HG03520 (cell line): ENCODE data around the gene PDE9A.

ENCODE experiments used
- ATAC-seq: cut with Tn5 transposase; IDR thresholded peaks from one replicate; pipeline ENCODE4 v1.9.1; 2021; ENCODE audit warnings: mild to moderate bottlenecking, moderate library complexity; ENCODE audit not compliant: unreplicated experiment

The PDE9A gene

DNA sequence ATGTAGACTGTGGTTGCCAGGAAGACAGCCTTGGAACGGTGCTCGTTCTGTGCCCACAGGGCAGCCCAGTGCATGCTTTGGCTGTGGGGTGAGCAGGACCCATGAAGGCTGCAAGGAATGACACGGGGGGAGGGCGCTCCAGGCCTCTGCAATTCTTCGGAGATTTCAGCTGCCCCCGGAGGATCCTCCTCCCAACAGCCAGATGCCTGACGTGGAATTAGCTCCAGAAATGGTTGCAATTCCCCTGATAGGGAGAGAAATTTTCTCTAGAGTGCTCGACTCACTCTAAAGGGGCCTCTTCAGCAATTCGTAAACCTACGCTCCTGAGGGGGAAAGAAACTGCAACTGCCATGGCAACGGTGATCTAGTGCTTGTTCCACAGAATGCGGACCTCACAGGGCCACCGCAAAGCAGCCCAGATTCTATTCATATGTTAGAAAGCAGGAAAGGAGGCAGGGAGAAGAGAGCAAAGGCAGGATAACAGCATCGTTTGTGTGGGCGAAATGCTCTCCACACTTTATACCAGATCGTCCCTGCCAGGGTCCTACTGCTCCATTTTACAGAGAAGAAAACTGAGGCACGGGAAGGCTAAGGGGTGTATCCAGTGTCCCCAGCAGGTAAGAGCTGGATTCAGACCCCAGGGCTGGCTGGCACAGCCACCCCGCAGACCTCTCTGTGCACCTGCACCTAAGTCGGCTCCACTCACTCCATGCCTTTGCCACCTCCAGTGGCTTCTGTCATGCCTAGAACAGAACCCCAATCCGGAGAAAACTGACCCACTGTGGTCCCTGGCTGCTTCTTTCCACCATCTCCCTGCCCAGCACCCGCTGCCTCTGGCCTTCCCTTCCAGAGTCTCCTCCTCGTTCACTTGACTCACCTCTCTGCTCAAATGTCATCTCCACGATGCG is 11.9 kb upstream of the PDE9A start:
- no peak for ATAC-seq

DNA sequence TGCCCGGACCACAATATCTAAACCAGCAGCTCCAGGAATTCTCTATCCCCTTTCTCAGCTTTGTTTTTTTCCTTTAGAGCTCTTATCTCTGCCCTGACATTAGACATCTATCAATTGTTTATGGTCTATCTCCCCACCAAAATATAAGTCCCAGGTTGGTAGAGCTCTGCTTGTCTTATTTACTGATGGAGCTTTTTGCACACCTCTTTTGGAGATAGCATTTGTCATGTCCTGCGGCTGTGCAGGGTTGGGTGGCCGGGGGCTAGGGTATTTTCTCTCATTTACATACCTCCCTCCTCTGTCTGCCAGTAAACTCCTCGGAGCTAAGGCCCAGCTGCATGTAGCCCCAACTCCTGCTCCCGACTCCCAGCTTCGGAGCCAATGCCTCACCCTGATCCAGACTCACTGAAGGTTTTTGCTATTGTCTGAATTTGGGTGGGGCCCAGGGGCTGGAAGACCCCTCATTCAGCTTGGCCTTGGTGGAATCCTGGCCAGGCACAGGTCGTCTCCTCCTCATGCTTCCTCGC is 11.1 kb upstream of the PDE9A start:
- ATAC-seq: no peak

DNA sequence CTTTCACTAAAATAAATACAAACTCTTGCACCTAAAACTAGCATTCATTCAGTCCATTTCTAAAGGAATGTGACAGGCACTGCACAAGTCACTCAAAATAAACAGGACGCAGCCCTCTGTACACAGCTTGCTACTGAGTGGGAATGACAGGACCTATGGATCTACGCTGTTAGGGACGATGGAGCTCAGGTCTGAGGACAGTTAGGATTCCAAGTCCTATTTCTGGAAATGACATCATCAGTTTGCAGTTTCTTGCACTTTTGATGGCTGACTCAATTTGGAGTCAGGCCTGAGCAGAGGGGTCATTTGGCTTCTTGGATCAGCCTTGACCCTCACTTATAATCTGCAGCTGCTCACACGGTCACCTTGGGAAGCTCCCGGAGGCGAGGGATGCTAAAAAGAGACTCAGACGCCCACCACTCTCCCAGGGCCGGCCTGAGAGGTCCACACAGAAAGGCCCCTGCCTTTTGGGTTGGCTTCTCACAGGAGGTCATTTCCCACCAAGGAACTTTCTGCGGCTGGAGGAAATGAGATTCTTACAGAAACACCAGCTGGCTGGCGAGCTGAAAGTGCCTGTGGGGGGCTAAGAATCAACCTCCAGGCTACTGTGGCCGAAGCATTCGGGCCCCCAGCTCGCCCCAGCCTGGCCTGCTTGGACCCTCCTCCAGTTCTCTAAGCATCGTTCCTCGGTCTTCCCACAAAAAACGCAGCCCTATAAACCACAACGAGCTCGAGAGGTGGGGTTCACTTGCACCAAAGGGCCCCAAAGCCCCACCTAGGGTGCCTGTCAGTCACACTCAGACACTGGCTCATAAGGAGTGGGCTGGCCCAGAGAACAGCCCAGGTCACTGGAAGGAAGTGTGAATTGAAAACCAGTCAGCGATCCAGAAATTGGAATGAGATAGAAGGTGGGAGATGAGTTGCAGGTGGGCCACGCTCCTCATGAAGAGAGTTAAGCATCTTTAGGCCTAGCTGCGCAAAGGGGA is 8.9 kb upstream of the PDE9A start:
- no peak for ATAC-seq

DNA sequence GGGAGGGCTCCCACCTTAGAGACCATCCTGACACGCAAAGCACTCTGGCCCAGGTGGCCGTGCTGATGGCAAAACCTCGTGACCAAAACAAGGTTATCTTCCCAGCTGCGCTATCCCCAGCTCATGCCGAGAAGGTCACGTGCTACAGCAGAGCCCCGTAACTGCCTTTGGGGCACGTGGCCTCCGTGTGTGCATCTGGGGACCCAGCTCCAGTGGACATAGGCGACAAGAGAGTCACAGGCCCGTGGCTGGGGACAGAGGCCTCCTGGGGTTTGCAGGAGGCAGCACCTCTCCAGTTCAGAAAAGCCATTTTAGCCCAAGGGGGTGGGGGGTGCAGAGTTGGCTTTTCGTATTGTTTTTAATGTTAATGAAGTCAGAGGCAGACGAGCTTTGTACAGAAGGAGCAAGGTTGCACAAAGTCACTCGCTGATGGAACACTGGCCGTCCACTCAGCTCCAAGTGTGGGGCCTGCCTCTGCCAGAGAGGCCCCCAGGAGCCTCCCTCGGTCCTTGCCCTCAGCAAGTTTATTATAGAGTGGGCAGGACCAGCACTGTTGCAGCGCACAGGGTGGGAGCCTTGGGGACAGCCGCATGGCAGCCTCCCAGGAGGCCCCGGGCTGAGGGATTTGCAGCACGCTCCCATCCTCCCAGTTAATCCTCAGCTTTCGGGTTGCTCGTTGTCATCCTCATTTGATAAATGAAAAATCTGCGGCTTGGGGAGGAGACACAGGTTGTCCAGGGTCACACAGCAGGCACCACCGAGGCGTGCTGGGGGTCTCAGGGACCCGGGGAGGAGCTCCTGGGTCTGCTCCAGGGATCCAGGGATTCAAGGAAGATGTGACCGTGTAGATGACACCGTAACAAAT is 8.0 kb upstream of the PDE9A start:
- no peak for ATAC-seq

DNA sequence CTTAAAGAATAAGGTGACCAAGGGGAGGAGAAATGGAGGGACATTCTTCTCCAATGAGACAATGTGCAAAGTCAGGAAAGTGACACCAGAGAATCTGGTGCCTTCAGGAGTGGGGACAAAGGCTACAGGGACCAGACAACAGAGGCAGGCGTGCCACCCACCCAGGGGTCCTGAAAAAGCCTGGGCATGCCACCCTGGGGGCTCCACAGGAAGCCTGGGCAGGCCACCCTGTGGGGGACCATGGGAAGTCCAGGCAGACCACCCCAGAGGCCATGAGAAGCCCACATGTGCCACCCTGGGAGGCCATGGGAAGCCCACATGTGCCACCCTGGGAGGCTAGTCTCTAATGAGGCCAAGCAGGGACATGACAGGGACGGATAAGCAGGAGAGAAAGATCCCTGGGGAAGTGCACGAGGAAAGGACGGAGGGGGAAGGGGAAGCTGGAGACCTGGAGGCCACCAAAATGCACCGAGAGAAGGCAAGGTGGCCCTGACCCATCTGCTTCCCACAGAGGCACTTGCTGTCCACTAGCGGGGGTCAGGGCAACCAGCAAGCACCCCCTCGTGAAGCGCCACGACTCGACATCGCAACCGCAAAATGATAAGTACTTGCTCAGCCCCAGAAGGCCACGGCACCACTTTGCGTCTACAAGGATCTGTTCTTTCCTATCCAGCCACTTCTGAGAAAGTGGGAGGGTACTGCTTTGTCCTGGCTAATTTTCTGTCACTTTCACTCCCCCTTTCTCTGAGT is 7.2 kb upstream of the PDE9A start:
- no peak for ATAC-seq

DNA sequence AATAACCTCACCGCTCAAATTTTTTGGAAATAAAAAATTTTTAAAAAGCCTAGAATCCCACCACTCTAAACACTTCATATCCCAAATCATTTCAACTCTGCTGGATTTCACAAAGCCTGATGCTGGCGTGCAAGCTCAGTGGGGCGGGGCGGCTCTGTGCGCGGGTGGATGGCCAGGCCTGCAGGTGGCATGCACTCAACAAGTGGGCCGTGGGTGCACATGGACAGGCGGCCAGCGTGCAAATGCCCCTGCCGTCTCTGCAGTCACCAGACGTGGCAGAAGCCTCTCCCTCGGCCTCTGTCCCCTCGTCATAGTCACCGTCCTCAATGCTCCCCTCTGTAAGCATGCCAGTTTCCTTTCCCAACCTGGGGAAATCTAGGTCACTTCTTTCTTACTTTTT is 6.6 kb upstream of the PDE9A start:
- ATAC-seq: no peak

DNA sequence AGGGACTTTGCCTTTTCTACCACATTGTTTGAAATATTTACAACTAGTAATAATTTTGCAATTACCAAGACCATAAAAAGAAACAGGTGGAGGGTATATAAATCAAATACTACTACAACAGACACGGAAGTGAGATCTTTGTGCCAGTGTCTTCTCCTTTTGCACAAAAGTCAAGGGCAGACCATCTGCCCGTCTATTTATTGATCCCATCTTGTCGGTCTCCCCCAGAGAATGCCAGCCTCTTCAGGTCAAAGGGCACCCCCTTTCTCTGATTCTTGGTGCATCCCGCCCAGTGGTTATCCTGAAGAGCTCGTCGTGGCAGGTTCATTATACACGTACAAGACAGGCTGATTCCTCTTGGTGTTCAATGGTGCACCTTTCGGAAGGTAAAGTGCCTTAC is 4.8 kb upstream of the PDE9A start:
- no peak for ATAC-seq

DNA sequence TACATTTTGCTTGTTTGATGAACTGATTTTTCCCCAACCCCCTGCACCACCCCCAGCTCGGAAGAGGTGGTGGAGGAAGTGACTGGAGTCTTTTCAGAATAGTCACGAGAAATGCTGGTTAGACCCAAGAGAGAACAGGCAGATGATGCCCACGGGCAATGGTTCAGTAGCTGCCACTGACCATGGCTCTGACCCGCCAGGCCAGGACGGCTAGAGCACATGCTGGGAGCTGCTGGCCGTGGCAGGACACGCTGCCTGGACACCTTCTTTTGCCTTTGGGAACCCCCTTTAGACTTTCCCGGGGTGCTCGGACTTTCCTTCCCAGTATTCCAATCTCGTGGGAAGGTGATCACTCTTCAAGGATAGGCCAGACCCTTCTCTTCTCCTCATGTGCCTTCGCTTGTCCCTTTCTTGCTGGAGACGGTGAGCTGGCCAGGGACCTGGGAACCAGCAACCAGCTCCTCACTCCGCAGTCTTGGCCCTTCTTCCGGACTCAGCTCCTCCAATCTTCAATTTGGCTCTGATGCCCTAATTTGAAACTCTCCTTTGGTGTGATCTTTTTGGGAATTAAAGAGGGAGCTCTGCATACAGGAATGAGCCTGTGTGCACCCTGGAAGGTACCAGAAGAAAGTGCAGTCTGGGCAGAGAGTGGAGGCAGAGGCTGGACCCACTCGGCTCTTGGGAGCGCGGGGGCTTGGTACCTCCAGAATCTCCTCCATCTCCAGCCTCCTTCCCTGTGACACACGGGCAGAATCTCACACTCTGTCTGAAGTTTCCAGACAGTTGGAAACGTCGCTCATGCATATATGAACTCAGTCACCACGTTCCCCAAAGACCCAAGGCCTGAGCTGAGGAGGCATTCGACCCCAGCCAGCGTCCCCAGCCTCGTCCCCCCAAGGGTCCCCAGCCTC is 4.0 kb upstream of the PDE9A start:
- no peak for ATAC-seq

DNA sequence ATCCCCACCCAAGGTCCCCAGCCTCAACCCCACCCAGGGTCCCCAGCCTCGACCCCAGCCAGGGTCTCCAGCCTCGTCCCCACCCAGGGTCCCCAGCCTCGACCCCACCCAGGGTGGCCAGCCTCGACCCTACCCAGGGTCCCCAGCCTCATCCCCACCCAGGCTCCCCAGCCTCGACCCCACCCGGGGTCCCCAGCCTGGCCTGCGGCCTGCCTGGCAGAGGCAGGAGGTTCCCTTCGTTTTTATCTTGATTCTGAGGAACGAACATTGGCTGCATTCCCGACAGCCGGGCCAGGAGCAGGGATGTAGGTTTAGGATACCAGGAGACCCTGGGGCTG is 3.4 kb upstream of the PDE9A start:
- ATAC-seq: no peak

DNA sequence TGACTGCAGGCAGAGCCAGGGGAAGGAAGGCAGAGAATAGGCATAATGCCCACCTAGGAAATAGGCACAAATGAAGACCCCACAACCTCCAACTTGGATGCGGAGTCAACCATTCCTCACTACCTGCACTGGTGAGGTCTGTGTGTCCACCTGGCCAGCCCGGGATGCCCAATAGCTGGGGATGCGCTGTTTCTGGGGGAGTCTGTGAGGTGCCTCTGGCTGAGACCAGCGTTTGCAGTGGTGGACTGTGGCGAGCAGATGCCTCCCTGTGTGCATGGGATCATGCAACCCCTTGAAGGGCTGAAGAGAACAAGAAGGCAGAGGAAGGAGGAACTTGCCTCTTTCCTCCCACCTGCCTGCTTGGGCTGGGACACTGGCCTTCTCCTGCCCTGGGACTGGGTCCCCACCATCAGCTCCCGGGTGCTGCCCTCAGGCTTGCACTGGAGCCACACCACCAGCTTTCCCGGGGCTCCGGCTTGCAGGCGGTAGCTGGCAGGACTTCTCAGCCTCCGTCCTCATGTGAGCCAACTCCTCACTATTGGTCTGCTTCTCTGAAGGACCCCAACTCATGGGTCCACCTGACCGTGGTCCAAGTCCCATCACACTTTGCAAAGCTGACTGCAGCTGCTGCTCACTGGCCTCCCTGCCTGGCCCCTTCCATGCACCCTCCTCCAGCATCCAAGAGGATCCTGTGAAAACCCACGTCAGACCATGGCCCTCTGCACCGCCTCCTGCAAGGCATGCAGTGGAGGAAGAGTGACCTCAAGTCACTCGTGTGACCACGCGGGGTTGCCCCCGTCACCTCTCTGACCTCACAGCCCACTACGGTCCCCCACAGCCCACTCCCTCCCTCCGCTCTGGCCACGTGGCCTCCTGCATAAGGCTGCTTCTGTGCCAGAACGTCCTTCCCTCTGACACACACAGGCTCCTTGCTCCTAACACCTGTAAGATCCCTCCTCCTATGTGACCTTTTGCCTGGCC is 2.7 kb upstream of the PDE9A start:
- no peak for ATAC-seq

DNA sequence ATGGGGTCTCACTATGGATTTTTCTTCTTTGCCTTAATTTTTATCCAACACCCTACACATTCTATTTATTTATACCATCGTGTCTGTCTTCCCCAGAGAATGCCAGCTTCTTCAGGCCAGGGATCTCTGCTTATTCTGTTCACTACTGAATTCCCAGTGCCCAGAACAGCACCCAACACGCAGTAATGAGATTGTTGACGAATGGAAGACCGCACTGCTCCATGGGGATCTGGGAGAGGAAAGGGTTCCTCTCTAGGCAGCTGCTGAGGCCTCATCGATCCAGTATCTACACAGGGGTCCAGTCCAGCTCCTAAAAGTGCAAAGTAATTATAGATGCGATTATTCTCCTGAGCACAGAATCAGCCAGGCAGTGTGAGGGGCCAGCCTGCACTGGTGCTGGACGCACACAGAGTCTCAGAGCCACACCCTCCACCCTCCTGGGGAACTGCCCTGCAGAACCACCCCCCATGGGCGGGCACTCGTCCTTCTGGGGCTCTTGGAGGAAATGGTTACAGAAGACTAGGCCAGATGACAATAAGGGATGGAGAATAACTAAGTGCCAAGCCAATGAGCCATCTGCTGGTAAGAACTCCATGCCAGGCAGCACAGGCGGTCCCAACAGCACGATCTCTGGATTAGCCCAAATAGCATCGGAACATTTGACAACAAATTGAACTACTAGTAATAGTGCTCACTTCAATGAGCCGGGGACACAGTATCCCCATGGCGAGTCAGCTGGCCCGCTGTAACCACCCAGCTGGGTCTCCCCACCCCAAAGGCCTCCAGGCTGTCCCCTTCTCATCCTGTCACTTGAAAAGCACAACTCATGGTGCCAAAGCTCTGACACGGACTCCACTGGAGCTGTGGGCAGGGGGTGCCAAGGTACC is 1.7 kb upstream of the PDE9A start:
- ATAC-seq: no peak

DNA sequence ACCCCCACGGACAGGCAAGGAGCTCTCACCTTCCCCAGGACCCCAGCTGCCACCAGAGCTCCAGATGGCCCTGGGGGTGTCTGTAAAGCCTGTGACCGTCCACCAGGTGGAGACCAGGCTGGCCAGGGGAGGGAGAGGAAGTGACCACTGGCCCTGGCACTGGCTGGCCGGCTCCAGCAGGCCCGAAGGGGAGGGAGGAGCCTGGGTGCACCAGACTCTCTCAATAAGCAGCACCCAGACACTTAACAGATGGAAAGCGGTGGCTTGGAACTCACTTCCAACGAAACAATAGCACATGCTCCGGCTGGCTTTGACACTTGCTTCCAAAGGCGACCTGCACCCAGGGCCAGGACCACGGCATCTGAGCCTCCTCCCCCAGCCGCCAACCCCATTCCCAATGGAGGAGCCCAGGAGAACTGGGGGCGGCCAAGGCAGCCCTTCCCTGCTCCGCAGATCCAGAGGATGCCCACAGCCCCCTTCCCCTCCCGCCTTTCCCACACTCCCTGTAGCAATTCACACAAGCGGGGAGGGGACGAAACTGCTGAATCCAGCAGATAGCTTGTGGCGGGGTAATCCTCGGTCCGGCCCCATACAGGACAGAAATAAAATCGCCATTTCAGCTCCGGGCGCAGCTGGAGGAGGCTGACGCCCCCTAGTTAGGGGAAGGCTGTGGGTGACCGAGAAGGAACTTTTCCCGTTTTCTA is 742 bp upstream of the PDE9A start:
- ATAC-seq: no peak

DNA sequence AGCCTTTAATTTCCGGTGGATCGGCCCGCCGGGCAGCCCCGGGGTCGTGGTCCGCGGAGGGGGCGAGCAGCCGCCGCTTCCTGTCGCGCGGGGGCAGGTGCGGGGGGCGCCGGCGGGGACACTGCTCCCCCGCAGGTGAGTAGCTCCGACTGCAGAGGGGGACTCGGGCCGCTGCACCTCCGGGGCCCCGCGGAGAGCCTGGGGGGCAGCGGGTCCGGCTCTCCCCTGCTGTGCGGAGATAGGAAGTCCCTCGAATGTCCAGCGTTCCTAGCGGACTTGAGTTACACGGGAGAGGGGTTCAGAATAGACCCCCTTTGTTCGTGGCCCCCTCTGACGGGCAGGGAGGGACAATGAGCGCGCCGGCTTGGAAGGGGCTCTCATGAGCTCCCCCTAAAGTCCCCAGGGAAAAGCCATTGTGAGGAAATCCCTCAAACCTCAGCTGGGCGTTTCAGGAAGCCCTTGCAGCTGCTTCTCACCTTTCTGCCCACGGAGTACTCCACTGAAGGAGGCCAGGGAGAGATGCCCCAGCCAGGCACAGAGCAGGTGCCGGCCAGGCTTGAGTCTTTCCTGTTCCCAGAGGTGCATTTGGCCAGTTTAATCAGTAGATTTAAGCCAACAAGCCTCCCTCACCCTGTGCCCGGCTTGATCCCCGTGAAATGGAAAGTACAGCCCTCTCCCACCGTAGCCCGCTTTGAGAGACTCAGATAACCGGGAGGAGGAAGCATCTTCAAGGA is 925 bp downstream of the PDE9A start:
- no peak for ATAC-seq

DNA sequence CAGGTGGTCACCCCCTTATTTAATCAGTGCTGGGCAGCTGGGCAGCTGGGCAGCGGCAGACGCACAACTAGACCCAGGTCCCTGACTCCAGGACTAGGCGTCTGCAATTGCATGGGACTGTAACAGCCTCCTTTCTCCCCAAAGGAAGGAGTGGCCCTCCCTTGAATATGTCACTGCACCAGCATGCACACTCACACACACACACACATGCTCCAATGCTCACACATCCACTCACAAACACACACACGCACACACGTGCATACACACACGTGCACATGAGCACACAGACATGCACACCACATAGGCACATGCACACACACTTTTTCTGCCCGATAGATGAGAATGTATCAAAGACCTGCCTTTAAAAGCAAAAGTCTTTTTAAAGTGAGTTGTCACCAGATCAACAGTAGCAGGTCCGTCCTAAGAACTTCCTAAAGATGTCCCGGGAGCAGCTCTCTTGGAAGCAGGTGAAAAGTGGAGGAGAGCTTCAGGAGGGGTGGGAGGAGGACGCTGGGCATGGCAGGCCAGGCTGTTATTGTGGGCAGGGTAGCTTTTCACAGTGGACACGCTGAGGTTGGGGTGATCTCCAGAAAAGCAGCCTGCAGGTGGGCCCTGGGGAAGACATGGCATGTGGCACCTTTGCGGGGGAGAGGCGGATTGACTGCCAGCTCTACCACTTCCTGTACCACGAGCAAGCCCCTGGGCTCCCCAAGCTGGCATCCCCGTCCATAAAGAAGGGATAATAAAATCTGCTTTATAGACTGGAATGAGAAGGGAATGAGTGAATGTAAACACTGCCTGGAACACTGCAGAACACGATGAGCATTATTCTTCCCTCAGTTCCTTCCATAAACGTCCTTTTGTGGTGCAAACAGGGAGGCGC is 1.7 kb downstream of the PDE9A start:
- ATAC-seq: no peak
